GM12878 (cell line): ENCODE data around the gene COLQ. TPM values are rescaled to one million over a fixed set of nuclear protein-coding genes. Genes with fewer than 3 reads are reported as not detected.

ENCODE experiments used
- ZBTB4 ChIP-seq: fragments of 450-650 bp; formaldehyde crosslinking; IDR thresholded peaks from 2 replicates; pipeline ENCODE4 v1.4.0; 2022; ENCODE audit warnings: mild to moderate bottlenecking, moderate library complexity
- polyA plus RNA-seq, 11 experiments: library from polyadenylated mRNA; depleted of rRNA in 4 of 11; unstranded in 6 of 11; stranded (reverse) in 5 of 11; fragments of >200 nt; fragmentation: Nextera tagmentation in 4 of 11; fragmentation: Illumina TruSeq in 1 of 11; extraction: Ambion mirVana in 4 of 11; extraction: Trizol in 1 of 11; gene quantifications; 1 replicate in 1 of 11; 2 replicates in 10 of 11; pipeline versions ENCODE4 v1.2.1 to v1.2.3, GENCODE V29; 2011 to 2016; ENCODE audit warnings: inconsistent platforms in 2 of 11, missing spikeins in 2 of 11, low read depth in 1 of 11
- total RNA-seq, 4 experiments: library from RNA; depleted of rRNA in 3 of 4; stranded (reverse); fragments of >200 nt in 3 of 4; fragmentation: Illumina TruSeq in 1 of 4; extraction: Trizol in 1 of 4; gene quantifications; 2 replicates each; pipeline versions ENCODE4 v1.2.1 to v1.2.3, GENCODE V29; 2013 to 2021
- TF ChIP-seq, protein P1 (sequence below): fragments of 450-650 bp; formaldehyde crosslinking; IDR thresholded peaks from 2 replicates; pipeline ENCODE4 v1.5.0; 2022; ENCODE audit warnings: mild to moderate bottlenecking, missing genetic modification characterization
- TF ChIP-seq, protein P2 (sequence below): IDR thresholded peaks from 2 replicates; pipeline ENCODE4 v1.6.1; 2012; ENCODE audit warnings: low read depth, low read length, improper control_type of control experiment

Gene COLQ
- total and polyA plus RNA-seq, 10 of the 15 experiments (the other 5 are each of a cell fraction or from before 2014, with no cell fraction given), result 0.13 to 2.7 (median 0.70) TPM

DNA sequence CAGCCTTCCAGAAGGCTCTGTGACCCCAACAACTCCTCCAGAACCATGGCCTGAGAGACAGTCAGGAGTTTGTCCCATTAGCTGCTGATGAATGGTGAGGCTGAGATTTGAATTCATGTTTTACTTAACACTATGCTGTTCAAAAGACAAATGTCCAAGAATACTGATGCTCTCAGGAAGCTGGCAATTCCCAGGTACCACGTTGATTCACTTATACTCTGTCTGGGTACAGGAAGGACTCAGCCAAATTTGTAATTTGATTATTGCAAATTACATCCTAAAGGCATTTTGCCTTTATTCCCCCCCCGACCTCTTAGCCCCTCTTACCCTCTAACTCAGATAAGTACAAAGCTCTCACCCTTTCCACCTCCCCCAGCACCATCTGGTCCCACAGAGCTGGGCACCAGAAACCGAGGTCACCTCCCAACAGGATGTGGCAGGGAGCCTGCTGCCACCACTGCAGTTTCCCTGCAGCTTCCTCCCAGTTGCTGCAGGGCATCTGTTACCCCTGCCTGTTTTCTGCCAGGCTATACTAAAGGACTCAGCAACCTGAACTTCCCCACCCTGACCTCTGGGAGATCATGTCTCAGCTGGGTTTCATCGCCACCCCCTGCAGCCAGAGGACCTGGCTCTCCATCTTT is 60.5 kb downstream of the COLQ start (continued):
- TF ChIP-seq, protein P1, sequence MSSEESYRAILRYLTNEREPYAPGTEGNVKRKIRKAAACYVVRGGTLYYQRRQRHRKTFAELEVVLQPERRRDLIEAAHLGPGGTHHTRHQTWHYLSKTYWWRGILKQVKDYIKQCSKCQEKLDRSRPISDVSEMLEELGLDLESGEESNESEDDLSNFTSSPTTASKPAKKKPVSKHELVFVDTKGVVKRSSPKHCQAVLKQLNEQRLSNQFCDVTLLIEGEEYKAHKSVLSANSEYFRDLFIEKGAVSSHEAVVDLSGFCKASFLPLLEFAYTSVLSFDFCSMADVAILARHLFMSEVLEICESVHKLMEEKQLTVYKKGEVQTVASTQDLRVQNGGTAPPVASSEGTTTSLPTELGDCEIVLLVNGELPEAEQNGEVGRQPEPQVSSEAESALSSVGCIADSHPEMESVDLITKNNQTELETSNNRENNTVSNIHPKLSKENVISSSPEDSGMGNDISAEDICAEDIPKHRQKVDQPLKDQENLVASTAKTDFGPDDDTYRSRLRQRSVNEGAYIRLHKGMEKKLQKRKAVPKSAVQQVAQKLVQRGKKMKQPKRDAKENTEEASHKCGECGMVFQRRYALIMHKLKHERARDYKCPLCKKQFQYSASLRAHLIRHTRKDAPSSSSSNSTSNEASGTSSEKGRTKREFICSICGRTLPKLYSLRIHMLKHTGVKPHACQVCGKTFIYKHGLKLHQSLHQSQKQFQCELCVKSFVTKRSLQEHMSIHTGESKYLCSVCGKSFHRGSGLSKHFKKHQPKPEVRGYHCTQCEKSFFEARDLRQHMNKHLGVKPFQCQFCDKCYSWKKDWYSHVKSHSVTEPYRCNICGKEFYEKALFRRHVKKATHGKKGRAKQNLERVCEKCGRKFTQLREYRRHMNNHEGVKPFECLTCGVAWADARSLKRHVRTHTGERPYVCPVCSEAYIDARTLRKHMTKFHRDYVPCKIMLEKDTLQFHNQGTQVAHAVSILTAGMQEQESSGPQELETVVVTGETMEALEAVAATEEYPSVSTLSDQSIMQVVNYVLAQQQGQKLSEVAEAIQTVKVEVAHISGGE (CRISPR knock-in tag), result no peak
- no peak for TF ChIP-seq ZBTB4 (CRISPR knock-in tag)
- TF ChIP-seq, protein P2, sequence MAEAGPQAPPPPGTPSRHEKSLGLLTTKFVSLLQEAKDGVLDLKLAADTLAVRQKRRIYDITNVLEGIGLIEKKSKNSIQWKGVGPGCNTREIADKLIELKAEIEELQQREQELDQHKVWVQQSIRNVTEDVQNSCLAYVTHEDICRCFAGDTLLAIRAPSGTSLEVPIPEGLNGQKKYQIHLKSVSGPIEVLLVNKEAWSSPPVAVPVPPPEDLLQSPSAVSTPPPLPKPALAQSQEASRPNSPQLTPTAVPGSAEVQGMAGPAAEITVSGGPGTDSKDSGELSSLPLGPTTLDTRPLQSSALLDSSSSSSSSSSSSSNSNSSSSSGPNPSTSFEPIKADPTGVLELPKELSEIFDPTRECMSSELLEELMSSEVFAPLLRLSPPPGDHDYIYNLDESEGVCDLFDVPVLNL, result no peak
